Right lobe of liver (tissue), 4 donors: Measurements from ENCODE around the gene ANKLE1.

ENCODE experiments used
- POLR2A ChIP-seq: fragments of 450-650 bp; IDR thresholded peaks from one replicate; pipeline ENCODE4 v1.6.1; 2017; ENCODE audit warnings: antibody characterized with exemption, mild to moderate bottlenecking
- TF ChIP-seq, protein P1 (sequence below), 4 donors: fragments of 200-600 bp in 3 of 4; fragments of 450-650 bp in 1 of 4; IDR thresholded peaks; one replicate each; pipeline versions ENCODE4 v1.5.1 to v1.8.0; 2016 to 2022; ENCODE audit warnings: antibody characterized with exemption in 4 of 4, mild to moderate bottlenecking in 2 of 4
- donor health status: DM: no; HTN: no; CAD: no.
- donor health status: DM: no; HTN: no; CAD: no.
- donor health status: DM: no; HTN: yes; CAD: no.

DNA sequence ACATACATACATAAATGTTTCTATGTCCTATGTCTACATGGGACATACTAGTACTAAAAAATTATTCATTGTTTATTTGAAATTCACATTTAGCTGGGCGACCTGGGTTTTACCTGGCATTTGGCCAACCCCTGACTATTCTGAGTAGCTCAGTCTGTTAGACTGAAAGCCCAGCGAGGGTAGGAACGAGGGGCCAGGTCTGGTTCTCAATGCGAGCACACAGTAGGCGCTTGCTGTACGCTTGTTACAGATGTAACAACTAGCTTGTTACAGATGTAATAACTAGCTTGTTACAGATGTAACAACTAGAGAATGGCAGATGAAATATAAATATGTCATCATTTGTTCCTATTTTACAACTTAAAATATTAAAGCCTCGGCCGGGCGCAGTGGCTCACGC is 53.9 kb downstream of the ANKLE1 start:
- TF ChIP-seq, protein P1, sequence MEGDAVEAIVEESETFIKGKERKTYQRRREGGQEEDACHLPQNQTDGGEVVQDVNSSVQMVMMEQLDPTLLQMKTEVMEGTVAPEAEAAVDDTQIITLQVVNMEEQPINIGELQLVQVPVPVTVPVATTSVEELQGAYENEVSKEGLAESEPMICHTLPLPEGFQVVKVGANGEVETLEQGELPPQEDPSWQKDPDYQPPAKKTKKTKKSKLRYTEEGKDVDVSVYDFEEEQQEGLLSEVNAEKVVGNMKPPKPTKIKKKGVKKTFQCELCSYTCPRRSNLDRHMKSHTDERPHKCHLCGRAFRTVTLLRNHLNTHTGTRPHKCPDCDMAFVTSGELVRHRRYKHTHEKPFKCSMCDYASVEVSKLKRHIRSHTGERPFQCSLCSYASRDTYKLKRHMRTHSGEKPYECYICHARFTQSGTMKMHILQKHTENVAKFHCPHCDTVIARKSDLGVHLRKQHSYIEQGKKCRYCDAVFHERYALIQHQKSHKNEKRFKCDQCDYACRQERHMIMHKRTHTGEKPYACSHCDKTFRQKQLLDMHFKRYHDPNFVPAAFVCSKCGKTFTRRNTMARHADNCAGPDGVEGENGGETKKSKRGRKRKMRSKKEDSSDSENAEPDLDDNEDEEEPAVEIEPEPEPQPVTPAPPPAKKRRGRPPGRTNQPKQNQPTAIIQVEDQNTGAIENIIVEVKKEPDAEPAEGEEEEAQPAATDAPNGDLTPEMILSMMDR (IDR thresholded peaks at IDR 0.05): no peak
- no peak for TF ChIP-seq POLR2A
